Medulla oblongata (tissue), 1 donor: ENCODE data around the gene PCDHB2.
"Not testable (repeated sequence)": the region's sequence is repeated elsewhere in the genome, so short reads cannot be mapped to it uniquely, and the experiment has no call there.

ENCODE experiments used
- DNase-seq: peaks from one replicate; pipeline ENCODE4 v3.0.0-alpha.2; 2015; ENCODE audit errors: extremely low spot score

PCDHB2 gene

GRCh38 chr5:141094481-141095262 lies at the start of gene PCDHB2:
Gene PCDHB2, plus strand, starts transcription at chr5:141094615. Its CDS starts 176 bp downstream, at chr5:141094791.
- DNase-seq: peak; percentile 20

- DNase-seq: no peak
Observed at GRCh38 chr5:141050622-141051520, 43.5 kb upstream of the PCDHB2 start, which contains the start of gene PCDHB1. Gene PCDHB1, plus strand, starts transcription at chr5:141051374. Its CDS starts 97 bp downstream, at chr5:141051471.

GRCh38 chr5:141051521-141051866 lies 42.9 kb upstream of the PCDHB2 start:
- no peak for DNase-seq

GRCh38 chr5:141077826-141078225 lies 16.6 kb upstream of the PCDHB2 start:
- no peak for DNase-seq

- no peak for DNase-seq
Observed at GRCh38 chr5:141082228-141082627, 12.2 kb upstream of the PCDHB2 start.

- peak; percentile 87 for DNase-seq
Observed at GRCh38 chr5:141084487-141084989, 9.9 kb upstream of the PCDHB2 start.

GRCh38 chr5:141095263-141095641 lies 837 bp downstream of the PCDHB2 start:
- DNase-seq: no peak

GRCh38 chr5:141096181-141096580 lies 1.8 kb downstream of the PCDHB2 start:
- not testable (repeated sequence) for DNase-seq

- DNase-seq: not testable (repeated sequence)
Observed at GRCh38 chr5:141096586-141096985, 2.2 kb downstream of the PCDHB2 start.

GRCh38 chr5:141100243-141100805 lies 5.9 kb downstream of the PCDHB2 start, which contains the start of gene PCDHB3:
Gene PCDHB3, plus strand, starts transcription at chr5:141100473. Its CDS starts 177 bp downstream, at chr5:141100650.
- peak; percentile 44 for DNase-seq

- DNase-seq: no peak
Observed at GRCh38 chr5:141101059-141101458, 6.6 kb downstream of the PCDHB2 start.

GRCh38 chr5:141102070-141102469 lies 7.7 kb downstream of the PCDHB2 start:
- not testable (repeated sequence) for DNase-seq

GRCh38 chr5:141102471-141102870 lies 8.1 kb downstream of the PCDHB2 start:
- DNase-seq: not testable (repeated sequence)

- DNase-seq: no peak
Observed at GRCh38 chr5:141105350-141105749, 10.9 kb downstream of the PCDHB2 start.

- DNase-seq: no peak
Observed at GRCh38 chr5:141119250-141119649, 24.8 kb downstream of the PCDHB2 start.

- peak; percentile 73 for DNase-seq
Observed at GRCh38 chr5:141121563-141121962, 27.1 kb downstream of the PCDHB2 start, which contains the start of gene PCDHB4. Gene PCDHB4, plus strand, starts transcription at chr5:141121818. Its CDS starts 181 bp downstream, at chr5:141121999.

GRCh38 chr5:141121985-141122384 lies 27.6 kb downstream of the PCDHB2 start:
- no peak for DNase-seq

- not testable (repeated sequence) for DNase-seq
Observed at GRCh38 chr5:141123396-141124135, 29.2 kb downstream of the PCDHB2 start.

GRCh38 chr5:141127305-141127704 lies 32.9 kb downstream of the PCDHB2 start:
- DNase-seq: no peak

- DNase-seq: peak; percentile 26
Observed at GRCh38 chr5:141135030-141135717, 40.8 kb downstream of the PCDHB2 start, which contains the start of gene PCDHB5. Gene PCDHB5, plus strand, starts transcription at chr5:141135206. Its CDS starts 229 bp downstream, at chr5:141135435.
